ENCODE measurements around the gene GALNT2. TPM values are rescaled to one million over a fixed set of nuclear protein-coding genes. Genes with fewer than 3 reads are reported as not detected.
A peak's percentile ranks its signal among the peaks of the same experiment; 100 is the strongest.

Gene GALNT2
- polyA plus RNA-seq, 2 of the 4 experiments (the other 2 are of a cell fraction) = 66.9 to 114 TPM

- no peak overlapping the region for H3K4me2 ChIP-seq
- TF ChIP-seq, protein P1, sequence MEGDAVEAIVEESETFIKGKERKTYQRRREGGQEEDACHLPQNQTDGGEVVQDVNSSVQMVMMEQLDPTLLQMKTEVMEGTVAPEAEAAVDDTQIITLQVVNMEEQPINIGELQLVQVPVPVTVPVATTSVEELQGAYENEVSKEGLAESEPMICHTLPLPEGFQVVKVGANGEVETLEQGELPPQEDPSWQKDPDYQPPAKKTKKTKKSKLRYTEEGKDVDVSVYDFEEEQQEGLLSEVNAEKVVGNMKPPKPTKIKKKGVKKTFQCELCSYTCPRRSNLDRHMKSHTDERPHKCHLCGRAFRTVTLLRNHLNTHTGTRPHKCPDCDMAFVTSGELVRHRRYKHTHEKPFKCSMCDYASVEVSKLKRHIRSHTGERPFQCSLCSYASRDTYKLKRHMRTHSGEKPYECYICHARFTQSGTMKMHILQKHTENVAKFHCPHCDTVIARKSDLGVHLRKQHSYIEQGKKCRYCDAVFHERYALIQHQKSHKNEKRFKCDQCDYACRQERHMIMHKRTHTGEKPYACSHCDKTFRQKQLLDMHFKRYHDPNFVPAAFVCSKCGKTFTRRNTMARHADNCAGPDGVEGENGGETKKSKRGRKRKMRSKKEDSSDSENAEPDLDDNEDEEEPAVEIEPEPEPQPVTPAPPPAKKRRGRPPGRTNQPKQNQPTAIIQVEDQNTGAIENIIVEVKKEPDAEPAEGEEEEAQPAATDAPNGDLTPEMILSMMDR (IDR thresholded peaks at IDR 0.05) = peak; percentile 45
- TF ChIP-seq RFX5 (IDR thresholded peaks at IDR 0.05) = no peak
- no peak for TF ChIP-seq BCL3 (IDR thresholded peaks at IDR 0.05)
- TF ChIP-seq RAD21 (conservative IDR thresholded peaks at IDR 0.05 in 1 of 2, IDR thresholded peaks at IDR 0.05 in 1 of 2) = peak; percentile 32 to 51; a peak in 4 of 5 replicates
- TF ChIP-seq ZNF302 (CRISPR knock-in tag; IDR thresholded peaks at IDR 0.05) = no peak
- TF ChIP-seq EHMT2 (IDR thresholded peaks at IDR 0.05; ENCODE audit: low read depth) = no peak
- no peak for TF ChIP-seq MAZ (IDR thresholded peaks at IDR 0.05; ENCODE audit: borderline replicate concordance, low read depth, low read length)
- no peak for TF ChIP-seq TFCP2L1 (CRISPR knock-in tag; IDR thresholded peaks at IDR 0.05)
- no peak for TF ChIP-seq NR3C1 (IDR thresholded peaks at IDR 0.05)
- TF ChIP-seq HDAC2 (IDR thresholded peaks at IDR 0.05) = no peak
- 65% methylated on average over 9 of the region's 9 CpGs for WGBS (ENCODE audit: missing lambda C conversion rate)
- no peak for FAIRE-seq
- no peak overlapping the region for H3K4me3 ChIP-seq
- POLR2A ChIA-PET = no interaction called here
- H3K4me1 ChIP-seq = peaks cover 33% of the 10 kb centered on the region
- peak; percentile 79 to 89 for ATAC-seq
- CTCF ChIA-PET = interaction anchor here (0.9 to 2.1 kb wide), 9 partner anchors 9 to 449 kb away, joined by 3 to 11 read pairs (median 4); no protein-coding TSS in a partner anchor
- no peaks in the 10 kb centered on the region for H3K9me3 ChIP-seq
- DNase-seq (ENCODE audit: low read depth in 1 of 2, low spot score in 1 of 2) = peak; percentile 60 to 66
- H3K27ac ChIP-seq = peak overlapping the region in 1 of 2 experiments; percentile 61; a peak in 3 of 6 replicates
Measured at GRCh38 chr1:230120921-230121381, 53.9 kb downstream of the GALNT2 start.

DNA sequence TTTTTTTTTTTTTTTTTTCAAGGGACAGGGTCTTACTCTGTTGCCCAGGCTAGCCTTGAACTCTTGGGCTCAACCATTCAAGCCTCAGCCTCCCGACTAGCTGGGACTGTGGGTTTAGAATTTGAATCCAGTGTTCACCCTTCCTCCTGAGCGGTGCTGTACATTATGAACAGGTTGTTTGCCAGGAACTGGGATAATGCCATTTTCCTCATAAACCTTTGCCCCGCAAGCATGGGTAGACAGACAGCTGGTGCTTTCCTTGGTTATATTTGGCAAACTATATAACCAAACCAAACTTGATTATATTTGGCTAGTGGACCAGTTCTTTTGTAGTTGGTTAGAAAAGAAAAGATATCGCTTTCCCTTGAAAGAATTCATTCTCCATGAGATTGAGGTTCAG lies 54.9 kb downstream of the GALNT2 start:
- no peak overlapping the region for H3K4me2 ChIP-seq
- TF ChIP-seq HOXA7 (CRISPR knock-in tag; IDR thresholded peaks at IDR 0.05) = no peak
- FAIRE-seq = no peak
- ATAC-seq = no peak
- WGBS (ENCODE audit: missing lambda C conversion rate) = 95% methylated on average over 4 of the region's 4 CpGs
- no peak overlapping the region for H3K4me3 ChIP-seq
- H3K4me1 ChIP-seq = peaks cover 43% of the 10 kb centered on the region
- no peaks in the 10 kb centered on the region for H3K9me3 ChIP-seq
- H3K27ac ChIP-seq = no peak overlapping the region
- no peak for DNase-seq (ENCODE audit: low read depth in 1 of 2, low spot score in 1 of 2)
- ChIA-PET POLR2A (no interaction called here), CTCF (interaction anchor here (1.0 to 2.1 kb wide), 6 partner anchors 8 to 450 kb away, joined by 3 to 5 read pairs (median 4); no protein-coding TSS in a partner anchor)

DNA sequence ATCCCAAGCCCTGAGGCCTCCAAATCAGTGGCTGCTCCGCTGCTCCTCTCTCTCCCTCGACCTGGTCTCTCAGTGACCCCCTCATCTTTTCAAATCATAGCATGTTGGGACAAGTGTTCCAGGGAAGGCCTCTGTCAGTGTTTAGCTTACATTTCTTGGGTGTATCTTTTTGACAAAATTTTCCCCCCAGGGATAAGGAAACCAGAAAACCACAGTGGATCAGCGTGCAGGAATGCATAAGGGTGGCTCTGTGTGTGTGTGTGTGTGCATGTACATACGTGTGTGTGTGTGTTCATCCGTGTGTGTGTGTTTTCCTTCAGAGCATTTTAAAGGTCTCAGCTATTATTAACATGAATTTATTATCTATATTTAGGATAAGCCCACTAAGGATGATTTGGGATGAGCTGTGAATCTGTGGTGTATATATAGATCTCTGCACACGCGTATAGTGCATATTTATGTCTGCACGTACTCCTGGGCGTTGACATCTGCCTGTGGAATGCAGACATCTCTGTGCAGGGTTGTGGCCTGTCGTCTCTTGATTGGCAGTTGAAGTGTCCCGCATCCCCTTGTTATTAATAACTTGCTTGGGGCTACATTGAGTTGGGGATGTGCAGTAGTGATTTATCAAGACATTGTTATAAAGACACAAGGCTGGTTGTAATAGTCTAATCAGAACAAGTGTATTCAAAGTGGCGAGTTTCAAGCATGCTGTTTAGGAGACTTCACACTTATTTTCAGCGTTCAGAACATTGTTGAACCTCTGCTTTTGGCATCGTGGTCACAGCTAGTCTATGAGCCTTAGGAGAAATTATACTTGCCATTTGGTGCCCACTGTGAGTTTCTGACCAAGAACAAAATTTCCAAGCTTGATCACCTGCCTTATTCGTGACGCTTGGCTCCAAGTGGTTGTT lies 55.6 kb downstream of the GALNT2 start:
- ATAC-seq (no peak), FAIRE-seq (no peak), DNase-seq (ENCODE audit: low read depth in 1 of 2, low spot score in 1 of 2) (no peak)
- TF ChIP-seq JUN (IDR thresholded peaks at IDR 0.05) = no peak
- TF ChIP-seq HDAC2 (IDR thresholded peaks at IDR 0.05) = no peak
- TF ChIP-seq PBX3 (IDR thresholded peaks at IDR 0.05) = no peak
- no peak for TF ChIP-seq BCL3 (IDR thresholded peaks at IDR 0.05)
- no peak for TF ChIP-seq CHD4 (IDR thresholded peaks at IDR 0.05; ENCODE audit: borderline replicate concordance)
- TF ChIP-seq KDM1A (IDR thresholded peaks at IDR 0.05; ENCODE audit: low read depth) = no peak
- no peak for TF ChIP-seq HES2 (IDR thresholded peaks at IDR 0.05)
- TF ChIP-seq MYC (IDR thresholded peaks at IDR 0.05; ENCODE audit: borderline replicate concordance, low read length) = no peak
- no peak for TF ChIP-seq EHMT2 (IDR thresholded peaks at IDR 0.05; ENCODE audit: low read depth)
- TF ChIP-seq RCOR1 (IDR thresholded peaks at IDR 0.05; ENCODE audit: low read depth, low read length) = no peak
- TF ChIP-seq EP300 (IDR thresholded peaks at IDR 0.05) = no peak
- TF ChIP-seq ZSCAN20 (CRISPR knock-in tag; IDR thresholded peaks at IDR 0.05) = no peak
- no peak for TF ChIP-seq NFE2L2 (conservative IDR thresholded peaks at IDR 0.05; ENCODE audit: low read length)
- no peak for TF ChIP-seq EHF (CRISPR knock-in tag; IDR thresholded peaks at IDR 0.05)
- no peak for TF ChIP-seq CBX8 (IDR thresholded peaks at IDR 0.05)
- no peak for TF ChIP-seq HOXB5 (CRISPR knock-in tag; IDR thresholded peaks at IDR 0.05)
- TF ChIP-seq, protein P2, sequence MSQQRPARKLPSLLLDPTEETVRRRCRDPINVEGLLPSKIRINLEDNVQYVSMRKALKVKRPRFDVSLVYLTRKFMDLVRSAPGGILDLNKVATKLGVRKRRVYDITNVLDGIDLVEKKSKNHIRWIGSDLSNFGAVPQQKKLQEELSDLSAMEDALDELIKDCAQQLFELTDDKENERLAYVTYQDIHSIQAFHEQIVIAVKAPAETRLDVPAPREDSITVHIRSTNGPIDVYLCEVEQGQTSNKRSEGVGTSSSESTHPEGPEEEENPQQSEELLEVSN (IDR thresholded peaks at IDR 0.05; ENCODE audit: borderline replicate concordance, low read depth) = no peak
- no peak for TF ChIP-seq MAFK (IDR thresholded peaks at IDR 0.05; ENCODE audit: partially characterized antibody)
- TF ChIP-seq TFCP2L1 (CRISPR knock-in tag; IDR thresholded peaks at IDR 0.05) = no peak
- no peaks in the 10 kb centered on the region for H3K9me3 ChIP-seq
- POLR2A ChIA-PET = interaction anchor here (0.5 kb wide), 1 partner anchor 8 kb away, joined by 3 read pairs; no protein-coding TSS in a partner anchor
- WGBS (ENCODE audit: missing lambda C conversion rate) = 90% methylated on average over 16 of the region's 16 CpGs
- H3K4me2 ChIP-seq = no peak overlapping the region
- H3K4me1 ChIP-seq = peaks cover 49% of the 10 kb centered on the region
- no peak overlapping the region for H3K4me3 ChIP-seq
- CTCF ChIA-PET = interaction anchor here (1.0 to 2.1 kb wide), 6 partner anchors 9 to 39 kb away, joined by 3 to 5 read pairs (median 4); no protein-coding TSS in a partner anchor
- no peak overlapping the region for H3K27ac ChIP-seq

Measured in A549 (cell line).